Left lung (tissue), 10 donors: ENCODE measurements around the gene KIRREL3. TPM values are rescaled to one million over a fixed set of nuclear protein-coding genes. Genes with fewer than 3 reads are reported as not detected.
"Not testable (repeated sequence)": the region's sequence is repeated elsewhere in the genome, so short reads cannot be mapped to it uniquely, and the experiment has no call there.

Experiments used
- ATAC-seq: fragments of 200-7000 bp; cut with Tn5 transposase; one replicate; pipeline ENCODE4 v1.9.1; 2020; ENCODE audit warnings: moderate library complexity
- DNase-seq, 4 donors: peaks; one replicate each; pipeline ENCODE4 v3.0.0-alpha.2; 2013 to 2020
- H3K27ac ChIP-seq, 2 donors: fragments of 200-600 bp; sonication (generic) in 1 of 2; one replicate each; pipeline versions ENCODE4 v1.5.0 to v1.8.0; 2020 to 2021
- H3K27me3 ChIP-seq, 2 donors: fragments of 200-600 bp; sonication (generic) in 1 of 2; one replicate each; pipeline versions ENCODE4 v1.5.0 to v1.8.0; 2020 to 2021
- H3K36me3 ChIP-seq, 2 donors: fragments of 200-600 bp; sonication (generic) in 1 of 2; one replicate each; pipeline versions ENCODE4 v1.5.0 to v1.8.0; 2020 to 2021
- H3K4me1 ChIP-seq, 2 donors: fragments of 200-600 bp; one replicate each; pipeline ENCODE4 v1.8.0; 2021
- H3K4me3 ChIP-seq, 2 donors: fragments of 200-600 bp; sonication (generic) in 1 of 2; one replicate each; pipeline versions ENCODE4 v1.5.0 to v1.8.0; 2020 to 2021; ENCODE audit warnings: mild to moderate bottlenecking in 1 of 2
- H3K9me3 ChIP-seq, 2 donors: fragments of 200-600 bp; sonication (generic) in 1 of 2; one replicate each; pipeline versions ENCODE4 v1.5.0 to v1.8.0; 2020 to 2021
- intact Hi-C, 2 donors: fragments of 100-400 bp; cut with DNase I; formaldehyde crosslinking; loops; one replicate each; pipeline versions ENCODE4 v1.11.2 to v1.14.2; 2022
- polyA plus RNA-seq, 6 donors: library from polyadenylated mRNA; unstranded; fragments of 120-200 nt; gene quantifications; one replicate each; pipeline ENCODE4 v1.2.1, GENCODE V29; 2013; ENCODE audit not compliant: insufficient read length in 6 of 6
- total RNA-seq, 2 donors: library from RNA; stranded (reverse); fragmentation: NEBNext Ultra II Directional; extraction: Animal tissue kit (Norgen Biotek cat#: 25700); gene quantifications; one replicate each; pipeline ENCODE4 v1.2.1, GENCODE V29; 2021
- TF ChIP-seq, protein P1 (sequence below), 2 donors: fragments of 200-600 bp; sonication (generic) in 1 of 2; IDR thresholded peaks; one replicate each; pipeline versions ENCODE4 v1.5.0 to v1.8.0; 2021; ENCODE audit warnings: antibody characterized with exemption in 2 of 2
- donor health status: DM: no; HTN: yes; CAD: no.
- donor health status: DM: no; HTN: no; CAD: no.

The KIRREL3 gene
- total and polyA plus RNA-seq, 8 donors, result 1.6 to 2.5 (median 2.0) TPM; not detected in 2

DNA sequence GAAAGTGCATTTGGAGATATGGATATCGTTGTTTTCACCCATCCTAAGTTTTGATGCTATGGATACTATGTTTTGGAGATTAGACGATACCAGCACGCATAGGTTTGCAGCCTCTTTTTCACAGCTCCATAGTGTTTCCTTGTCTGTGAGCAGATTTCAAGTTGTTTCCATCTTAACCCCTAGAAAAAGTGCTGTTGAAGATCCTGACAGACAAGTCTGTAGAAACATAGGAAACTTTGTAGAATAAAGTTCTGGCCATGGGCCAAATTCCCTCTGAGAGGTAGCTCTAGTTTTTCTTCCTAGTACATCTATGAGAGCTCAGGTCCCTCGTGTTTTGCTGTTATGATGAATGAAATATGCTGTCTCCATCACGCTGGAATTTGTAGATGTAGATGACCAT, 612.7 kb downstream of the KIRREL3 start:
- Histone ChIP-seq H3K9me3 (no peaks in the 10 kb centered on the region), H3K4me3 (no peak overlapping the region), H3K27me3 (no peaks in the 10 kb centered on the region), H3K36me3 (no peaks in the 10 kb centered on the region), H3K27ac (peak overlapping the region in 1 of 2 donors; percentile 80), H3K4me1 (peaks cover 5 to 48% of the 10 kb centered on the region in 2 donors)
- intact Hi-C loops, result no loop called here
- no peak for DNase-seq
- ATAC-seq, result no peak
- TF ChIP-seq, protein P1, sequence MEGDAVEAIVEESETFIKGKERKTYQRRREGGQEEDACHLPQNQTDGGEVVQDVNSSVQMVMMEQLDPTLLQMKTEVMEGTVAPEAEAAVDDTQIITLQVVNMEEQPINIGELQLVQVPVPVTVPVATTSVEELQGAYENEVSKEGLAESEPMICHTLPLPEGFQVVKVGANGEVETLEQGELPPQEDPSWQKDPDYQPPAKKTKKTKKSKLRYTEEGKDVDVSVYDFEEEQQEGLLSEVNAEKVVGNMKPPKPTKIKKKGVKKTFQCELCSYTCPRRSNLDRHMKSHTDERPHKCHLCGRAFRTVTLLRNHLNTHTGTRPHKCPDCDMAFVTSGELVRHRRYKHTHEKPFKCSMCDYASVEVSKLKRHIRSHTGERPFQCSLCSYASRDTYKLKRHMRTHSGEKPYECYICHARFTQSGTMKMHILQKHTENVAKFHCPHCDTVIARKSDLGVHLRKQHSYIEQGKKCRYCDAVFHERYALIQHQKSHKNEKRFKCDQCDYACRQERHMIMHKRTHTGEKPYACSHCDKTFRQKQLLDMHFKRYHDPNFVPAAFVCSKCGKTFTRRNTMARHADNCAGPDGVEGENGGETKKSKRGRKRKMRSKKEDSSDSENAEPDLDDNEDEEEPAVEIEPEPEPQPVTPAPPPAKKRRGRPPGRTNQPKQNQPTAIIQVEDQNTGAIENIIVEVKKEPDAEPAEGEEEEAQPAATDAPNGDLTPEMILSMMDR (IDR thresholded peaks at IDR 0.05), result no peak

DNA sequence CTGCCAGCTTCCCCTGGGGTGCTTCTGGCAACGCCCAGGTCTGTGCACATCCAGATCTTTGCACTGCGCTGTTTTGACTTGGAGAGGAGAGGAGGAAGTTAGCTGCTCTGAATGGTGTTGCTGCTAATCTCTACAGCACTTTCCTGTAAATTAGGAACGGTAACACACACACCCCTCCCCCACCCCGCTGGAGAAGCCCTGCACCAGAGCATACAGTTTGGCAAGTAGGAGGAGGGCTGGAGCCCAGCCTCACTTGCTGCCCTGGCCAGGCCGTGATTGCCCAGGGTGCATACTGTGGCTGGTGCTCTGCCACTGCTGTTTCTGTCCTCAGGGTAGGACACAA, 613.9 kb downstream of the KIRREL3 start:
- peak in 1 of 4 donors; percentile 53 for DNase-seq
- intact Hi-C loops, result not testable (repeated sequence)
- ATAC-seq, result peak; percentile 65

DNA sequence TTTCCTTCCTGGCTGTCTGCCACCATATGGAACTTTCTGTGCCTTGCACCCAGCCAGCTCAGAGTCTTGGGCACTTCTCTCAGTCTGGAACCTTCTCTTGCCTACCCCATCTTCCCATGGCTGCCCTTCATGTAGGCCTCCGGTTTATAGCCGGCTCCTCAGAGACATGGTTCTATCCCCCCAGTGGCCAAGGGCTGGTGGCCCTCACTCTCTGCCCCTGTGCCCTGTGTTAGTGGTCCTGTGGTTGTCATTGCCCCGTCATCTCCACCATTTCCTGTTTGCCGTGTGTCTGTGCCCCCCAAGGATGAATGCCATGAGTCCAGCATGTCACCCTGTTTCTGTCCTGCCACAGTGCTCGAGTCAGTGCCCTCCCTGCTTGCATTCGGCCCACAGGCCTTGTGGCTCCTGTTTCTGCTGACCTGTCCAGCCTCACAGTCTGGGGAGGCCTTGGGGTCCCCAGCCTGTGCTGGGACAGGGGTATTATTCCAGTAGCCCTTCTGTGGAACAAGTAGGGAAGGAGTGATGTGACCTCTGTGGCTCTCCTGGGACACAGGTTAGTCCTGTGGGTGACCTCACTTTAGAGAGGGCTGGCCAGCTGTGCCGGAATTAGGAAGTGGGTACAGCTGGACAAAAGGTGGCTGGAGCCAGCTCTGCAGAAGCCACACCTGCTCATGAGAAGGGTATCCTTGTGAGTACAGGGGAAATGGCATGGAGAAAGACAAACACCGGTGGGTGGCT, 614.4 kb downstream of the KIRREL3 start:
- peak in 1 of 4 donors; percentile 46 for DNase-seq
- no peaks in the 10 kb centered on the region for H3K9me3 ChIP-seq
- H3K27me3 ChIP-seq, result no peaks in the 10 kb centered on the region
- no peak for ATAC-seq
- no peaks in the 10 kb centered on the region for H3K36me3 ChIP-seq
- TF ChIP-seq, protein P1 (IDR thresholded peaks at IDR 0.05), result no peak
- intact Hi-C loops, result no loop called here
- H3K27ac ChIP-seq, result peak overlapping the region in 1 of 2 donors; percentile 80
- peaks cover 0 to 32% of the 10 kb centered on the region in 2 donors for H3K4me1 ChIP-seq
- H3K4me3 ChIP-seq, result no peak overlapping the region

More for the DNA sequence above, 613.9 kb downstream of the KIRREL3 start:
- peak overlapping the region in 1 of 2 donors; percentile 80 for H3K27ac ChIP-seq
- not testable (repeated sequence) for H3K36me3 ChIP-seq, H3K9me3 ChIP-seq, H3K27me3 ChIP-seq, H3K4me3 ChIP-seq
- peaks cover 0 to 37% of the 10 kb centered on the region in 2 donors for H3K4me1 ChIP-seq

DNA sequence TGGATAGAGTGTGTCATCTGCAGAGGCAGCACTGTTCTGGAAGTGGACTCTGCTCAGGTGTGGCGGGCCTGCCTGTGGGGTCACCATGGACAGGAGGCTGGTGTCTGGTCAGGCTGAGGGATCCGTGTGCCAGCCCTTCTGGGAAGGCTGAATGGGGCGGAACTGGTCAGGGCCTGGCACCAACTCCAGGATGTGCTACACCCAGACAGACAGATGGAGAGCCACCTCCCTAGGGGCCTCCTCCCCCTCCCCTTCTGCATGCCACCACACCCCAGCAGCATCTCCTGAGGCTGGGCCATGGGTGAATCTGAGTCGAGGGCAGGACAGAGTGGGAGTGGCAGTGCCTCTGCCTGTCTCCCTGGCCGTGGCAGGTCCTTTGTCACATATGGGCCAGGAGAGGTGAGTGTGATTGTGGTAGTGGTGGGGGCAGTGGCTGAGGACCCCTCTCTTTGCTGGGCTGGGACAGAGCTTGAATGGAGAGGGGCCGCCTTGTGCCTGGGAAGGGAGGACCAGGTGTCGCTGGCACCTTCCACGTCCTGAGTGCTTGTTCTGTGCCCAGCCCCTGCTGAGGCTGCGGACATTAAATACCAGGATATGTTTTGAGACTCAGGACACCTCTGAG, 616.0 kb downstream of the KIRREL3 start:
- H3K9me3 ChIP-seq, result no peaks in the 10 kb centered on the region
- ATAC-seq, result no peak
- H3K4me3 ChIP-seq, result no peak overlapping the region
- H3K36me3 ChIP-seq, result no peaks in the 10 kb centered on the region
- H3K4me1 ChIP-seq, result peaks cover 0 to 25% of the 10 kb centered on the region in 2 donors
- TF ChIP-seq, protein P1 (IDR thresholded peaks at IDR 0.05), result no peak
- intact Hi-C loops, result no loop called here
- DNase-seq, result no peak
- no peaks in the 10 kb centered on the region for H3K27me3 ChIP-seq
- H3K27ac ChIP-seq, result no peak overlapping the region

DNA sequence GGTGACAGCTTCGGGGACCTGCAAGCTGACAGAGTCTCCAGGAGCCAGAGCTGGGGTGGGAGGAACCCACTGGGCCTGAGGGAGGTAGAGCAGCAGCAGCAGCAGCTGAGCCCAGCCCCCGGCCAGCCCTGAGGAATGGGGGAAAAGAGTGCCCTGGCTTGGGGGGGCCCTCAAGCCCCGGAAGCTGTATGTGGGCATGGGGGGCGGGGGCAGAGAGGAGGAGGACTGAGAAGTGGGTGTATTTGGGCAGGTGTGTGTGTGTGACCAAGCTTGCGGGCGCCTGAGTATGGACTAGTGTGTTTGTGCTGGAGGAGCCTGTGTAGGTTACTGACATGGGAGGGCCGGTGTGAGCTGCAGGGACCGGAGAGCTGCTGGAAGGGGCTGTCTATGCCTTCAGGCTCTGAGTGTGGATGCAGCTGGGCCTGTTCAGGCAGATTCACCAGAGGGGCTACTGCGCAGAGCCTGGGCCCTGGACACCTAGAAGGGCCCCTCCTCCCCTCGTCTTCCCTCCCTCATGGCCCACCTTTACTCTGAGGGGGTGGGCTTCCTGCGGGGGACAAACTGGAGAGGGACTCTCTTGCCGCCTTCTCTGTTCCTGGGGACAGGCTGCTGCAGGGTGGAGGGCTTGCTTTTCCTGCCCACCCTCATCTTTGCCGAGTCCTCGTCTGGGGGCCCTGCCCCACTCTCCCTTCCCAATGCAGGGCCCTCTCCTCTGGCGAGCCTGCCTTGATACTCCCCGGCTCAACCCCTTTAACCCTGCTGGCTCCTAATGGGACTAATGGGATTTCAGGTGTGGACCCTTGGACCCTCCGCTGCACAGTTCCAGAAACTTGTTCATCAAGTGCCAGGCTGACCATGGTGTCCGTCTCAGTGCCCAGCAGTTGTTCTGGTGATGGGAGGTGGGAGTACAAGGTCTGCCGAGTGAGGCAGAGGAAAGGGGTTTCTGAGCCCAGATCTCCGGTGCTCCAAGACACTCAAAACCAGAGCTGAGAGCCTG, 616.9 kb downstream of the KIRREL3 start:
- no peak overlapping the region for H3K27ac ChIP-seq
- ATAC-seq, result no peak

DNA sequence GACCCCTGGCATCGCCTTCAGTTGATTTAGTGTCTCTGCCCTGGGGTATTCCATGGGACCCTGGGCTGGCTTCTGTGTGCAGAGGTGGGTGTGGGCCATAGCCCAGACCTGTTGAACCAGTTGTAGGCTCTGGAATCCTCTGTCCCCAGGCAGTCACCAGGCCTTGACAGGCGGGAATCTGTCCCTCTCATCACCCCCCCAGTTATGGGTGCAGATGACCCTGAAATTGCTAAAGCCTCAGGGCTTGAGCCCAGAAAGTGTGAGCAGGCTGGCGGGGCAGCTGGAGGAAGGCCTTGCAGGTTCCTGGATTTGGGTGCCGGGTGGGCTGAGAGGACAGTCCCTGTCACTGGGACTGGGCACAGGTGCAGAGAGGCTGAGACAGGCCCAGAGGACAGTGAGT, 617.9 kb downstream of the KIRREL3 start:
- H3K27me3 ChIP-seq, H3K9me3 ChIP-seq, intact Hi-C loops, H3K27ac ChIP-seq, H3K4me3 ChIP-seq, H3K36me3 ChIP-seq, DNase-seq: not testable (repeated sequence)
- ATAC-seq, result peak; percentile 8
- H3K4me1 ChIP-seq, result peaks cover 0 to 19% of the 10 kb centered on the region in 2 donors

More for the DNA sequence above, 616.9 kb downstream of the KIRREL3 start:
- DNase-seq, result no peak
- intact Hi-C loops, result no loop called here
- no peaks in the 10 kb centered on the region for H3K27me3 ChIP-seq
- H3K36me3 ChIP-seq, result no peaks in the 10 kb centered on the region
- H3K4me1 ChIP-seq, result peaks cover 0 to 25% of the 10 kb centered on the region in 2 donors
- H3K4me3 ChIP-seq, result no peak overlapping the region
- H3K9me3 ChIP-seq, result no peaks in the 10 kb centered on the region
- TF ChIP-seq, protein P1 (IDR thresholded peaks at IDR 0.05), result no peak

DNA sequence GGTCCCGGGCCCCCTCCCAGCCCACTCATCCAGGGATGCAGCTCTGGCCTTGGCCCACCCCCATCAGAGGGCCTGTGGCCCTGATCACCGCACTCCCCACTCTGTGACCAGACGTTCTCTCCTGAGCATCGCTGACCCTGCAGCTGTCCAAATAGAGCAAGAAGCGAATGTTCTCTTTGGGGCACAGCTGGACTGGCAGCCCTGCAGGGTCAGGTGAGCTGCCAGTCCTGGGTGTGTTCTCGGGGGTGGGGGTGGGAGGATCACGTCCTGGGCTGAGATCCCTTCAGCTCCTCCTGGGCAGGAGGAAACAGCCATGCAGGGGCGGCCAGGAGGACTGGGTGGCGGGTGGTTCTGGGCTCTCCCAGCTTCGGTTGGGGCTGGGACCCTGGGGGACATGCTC, 618.6 kb downstream of the KIRREL3 start:
- H3K27me3 ChIP-seq, H3K27ac ChIP-seq, DNase-seq, H3K4me3 ChIP-seq, intact Hi-C loops, ATAC-seq, H3K36me3 ChIP-seq, H3K9me3 ChIP-seq: not testable (repeated sequence)
- peaks cover 0 to 12% of the 10 kb centered on the region in 2 donors for H3K4me1 ChIP-seq
